OCI-M2 (cell line): ENCODE results near the gene U2AF1L4.

ENCODE experiments used
- DNase-seq: peaks from one replicate; lab custom pipeline; 2025; ENCODE audit not compliant: unreplicated experiment; lab: John Stamatoyannopoulos, UW

U2AF1L4 gene

GRCh38 chr19:35742121-35742724, 3.0 kb downstream of the U2AF1L4 start, which contains the start of gene IGFLR1:
IGFLR1 (minus strand) TSS chr19:35742452; CDS start chr19:35741180, 1,272 bp downstream.
- no peak for DNase-seq

- no peak for DNase-seq
These were observed 4.1 kb downstream of the U2AF1L4 start for GRCh38 chr19:35741203-35741515.

GRCh38 chr19:35740423-35741202, 4.6 kb downstream of the U2AF1L4 start:
- DNase-seq: peak; percentile 99

- no peak for DNase-seq
These were observed 5.2 kb downstream of the U2AF1L4 start for GRCh38 chr19:35740108-35740422.

- no peak for DNase-seq
These were observed 5.7 kb downstream of the U2AF1L4 start for GRCh38 chr19:35739275-35740107.

- no peak for DNase-seq
These were observed 6.4 kb downstream of the U2AF1L4 start for GRCh38 chr19:35738887-35739229.

- DNase-seq: no peak
These were observed 7.0 kb downstream of the U2AF1L4 start for GRCh38 chr19:35738021-35738886.

- DNase-seq: no peak
These were observed 8.0 kb downstream of the U2AF1L4 start for GRCh38 chr19:35736913-35737886.

- no peak for DNase-seq
These were observed 10.3 kb downstream of the U2AF1L4 start for GRCh38 chr19:35734889-35735288.

- DNase-seq: no peak
These were observed 10.9 kb downstream of the U2AF1L4 start for GRCh38 chr19:35734273-35734672.

GRCh38 chr19:35733180-35734125, 11.8 kb downstream of the U2AF1L4 start:
- DNase-seq: no peak

GRCh38 chr19:35732540-35733179, 12.6 kb downstream of the U2AF1L4 start:
- DNase-seq: no peak

- DNase-seq: no peak
These were observed 13.3 kb downstream of the U2AF1L4 start for GRCh38 chr19:35731779-35732405.

- DNase-seq: no peak
These were observed 13.9 kb downstream of the U2AF1L4 start for GRCh38 chr19:35731353-35731752.

- no peak for DNase-seq
These were observed 14.9 kb downstream of the U2AF1L4 start for GRCh38 chr19:35730326-35730725.

- no peak for DNase-seq
These were observed 15.5 kb downstream of the U2AF1L4 start for GRCh38 chr19:35729763-35730162.

- DNase-seq: no peak
These were observed 16.2 kb downstream of the U2AF1L4 start for GRCh38 chr19:35729021-35729420.
